Activated CD8-positive, alpha-beta memory T cell treated with anti-CD3 and anti-CD28 coated beads, Interleukin-2, amount 50 U/mL, for 24 hours (primary cell): ENCODE data around the gene SLC6A19.

Experiments
- DNase-seq: peaks from one replicate; pipeline ENCODE4 v3.0.0-alpha.2; 2020; ENCODE audit errors: extremely low read depth

Gene SLC6A19

GRCh38 chr5:1209896-1210776 lies 8.7 kb downstream of the SLC6A19 start:
- DNase-seq, result no peak

DNA sequence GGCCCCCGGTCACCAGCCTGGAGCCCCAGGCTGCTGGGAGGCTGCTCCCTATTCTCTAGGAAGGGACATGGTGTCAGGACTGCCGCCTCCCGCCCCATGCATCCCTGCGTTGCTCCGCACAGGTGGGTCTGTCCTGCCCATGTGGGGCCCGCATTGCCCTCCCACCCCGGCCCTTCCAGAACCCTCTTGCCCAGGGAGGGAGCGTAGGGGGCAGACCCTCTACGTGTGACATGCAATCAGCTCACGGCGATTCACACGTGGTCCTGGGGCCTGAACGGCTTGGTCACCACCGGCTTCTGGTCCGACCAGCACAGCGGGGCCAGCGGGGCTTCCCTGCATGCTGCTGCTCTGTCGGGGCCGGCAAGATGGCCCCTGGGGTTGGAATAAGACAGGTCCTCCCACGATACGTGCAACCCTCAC lies 9.4 kb downstream of the SLC6A19 start:
- DNase-seq, result no peak

- no peak for DNase-seq
These were observed 10.3 kb downstream of the SLC6A19 start for GRCh38 chr5:1211701-1212100.

- no peak for DNase-seq
These were observed 10.9 kb downstream of the SLC6A19 start for GRCh38 chr5:1212271-1212670.

DNA sequence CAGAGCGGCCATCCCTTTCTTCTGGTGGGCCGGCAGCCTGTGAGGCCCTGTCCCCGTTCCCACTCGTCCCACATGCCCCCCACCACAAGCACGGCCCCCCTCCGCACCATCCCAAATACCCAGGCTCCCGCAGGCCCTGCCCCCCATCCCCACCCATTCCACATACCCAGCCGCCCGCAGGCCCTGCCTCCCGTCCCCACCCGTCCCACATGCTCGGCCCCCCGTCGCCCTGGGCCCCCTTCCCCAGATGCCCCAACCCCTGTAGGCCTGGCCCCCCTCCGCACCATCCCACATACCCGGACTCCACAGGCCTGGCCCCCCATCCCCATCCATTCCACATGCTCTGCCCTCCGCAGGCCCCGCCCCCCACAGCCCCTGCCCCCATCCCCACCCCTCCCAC lies 11.5 kb downstream of the SLC6A19 start:
- no peak for DNase-seq

DNA sequence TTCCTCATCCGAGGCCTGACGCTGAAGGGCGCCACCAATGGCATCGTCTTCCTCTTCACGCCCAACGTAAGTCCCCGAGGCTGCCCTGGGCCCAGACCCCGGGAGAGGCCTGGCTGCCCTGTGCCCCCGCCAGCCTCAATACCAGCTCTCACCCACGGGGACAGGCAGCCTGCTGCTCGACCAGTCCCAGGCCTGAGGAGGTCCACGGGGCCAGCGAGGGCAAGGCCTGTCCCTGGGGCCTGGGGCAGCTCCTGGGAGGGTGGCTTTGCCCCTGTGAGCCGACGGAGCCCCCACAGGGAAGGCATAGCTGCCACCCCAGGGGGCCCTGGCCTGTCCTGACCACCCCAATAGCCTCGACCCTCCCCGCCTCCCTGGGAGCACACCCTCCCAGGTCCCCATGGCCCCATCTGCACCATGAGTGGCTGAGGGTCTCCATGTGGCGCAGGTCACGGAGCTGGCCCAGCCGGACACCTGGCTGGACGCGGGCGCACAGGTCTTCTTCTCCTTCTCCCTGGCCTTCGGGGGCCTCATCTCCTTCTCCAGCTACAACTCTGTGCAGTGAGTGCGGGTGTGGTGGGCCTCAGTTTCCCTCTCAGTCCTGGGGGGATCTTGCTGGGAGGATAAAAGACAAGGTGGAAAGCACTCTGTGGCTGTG lies 12.2 kb downstream of the SLC6A19 start:
- DNase-seq, result no peak

- DNase-seq, result no peak
These were observed 13.0 kb downstream of the SLC6A19 start for GRCh38 chr5:1214163-1214935.

GRCh38 chr5:1214936-1215220 lies 13.5 kb downstream of the SLC6A19 start:
- no peak for DNase-seq

DNA sequence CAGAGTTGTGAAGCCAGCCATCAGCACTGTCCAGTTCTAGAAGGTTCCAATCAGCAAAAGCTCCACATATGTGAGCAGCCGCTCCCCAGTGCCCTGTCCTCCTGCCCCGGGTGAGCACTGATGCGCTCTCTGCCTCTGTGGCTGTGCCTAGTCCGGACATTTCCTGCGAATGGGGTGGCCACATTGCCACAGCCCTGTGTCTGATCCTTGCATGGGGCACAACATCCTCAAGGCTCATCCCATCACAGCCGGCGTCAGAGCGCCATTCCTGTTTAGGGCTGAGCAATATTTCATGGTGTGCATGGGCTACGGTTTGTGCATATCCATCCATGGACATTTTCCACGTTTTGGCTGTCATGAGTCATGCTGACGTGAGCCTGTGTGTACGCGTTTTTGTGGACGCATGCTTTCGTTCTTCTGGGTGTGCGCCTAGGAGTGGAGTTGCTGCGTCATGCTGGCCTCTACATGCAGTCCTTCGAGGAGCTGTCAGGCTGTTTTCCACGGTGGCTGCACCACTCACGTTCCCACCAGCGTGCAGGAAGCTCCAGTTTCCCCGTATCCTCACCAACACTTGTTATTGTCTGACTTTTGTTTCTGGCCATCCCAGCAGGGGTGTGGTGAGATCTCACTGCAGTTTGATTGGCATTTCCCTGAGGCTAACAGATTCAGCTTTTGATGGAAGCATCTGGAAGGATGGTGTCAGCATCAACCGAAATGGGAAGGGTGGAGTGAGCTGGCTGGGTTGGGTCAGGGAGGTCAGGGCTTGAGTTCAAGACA lies 14.1 kb downstream of the SLC6A19 start:
- no peak for DNase-seq

DNA sequence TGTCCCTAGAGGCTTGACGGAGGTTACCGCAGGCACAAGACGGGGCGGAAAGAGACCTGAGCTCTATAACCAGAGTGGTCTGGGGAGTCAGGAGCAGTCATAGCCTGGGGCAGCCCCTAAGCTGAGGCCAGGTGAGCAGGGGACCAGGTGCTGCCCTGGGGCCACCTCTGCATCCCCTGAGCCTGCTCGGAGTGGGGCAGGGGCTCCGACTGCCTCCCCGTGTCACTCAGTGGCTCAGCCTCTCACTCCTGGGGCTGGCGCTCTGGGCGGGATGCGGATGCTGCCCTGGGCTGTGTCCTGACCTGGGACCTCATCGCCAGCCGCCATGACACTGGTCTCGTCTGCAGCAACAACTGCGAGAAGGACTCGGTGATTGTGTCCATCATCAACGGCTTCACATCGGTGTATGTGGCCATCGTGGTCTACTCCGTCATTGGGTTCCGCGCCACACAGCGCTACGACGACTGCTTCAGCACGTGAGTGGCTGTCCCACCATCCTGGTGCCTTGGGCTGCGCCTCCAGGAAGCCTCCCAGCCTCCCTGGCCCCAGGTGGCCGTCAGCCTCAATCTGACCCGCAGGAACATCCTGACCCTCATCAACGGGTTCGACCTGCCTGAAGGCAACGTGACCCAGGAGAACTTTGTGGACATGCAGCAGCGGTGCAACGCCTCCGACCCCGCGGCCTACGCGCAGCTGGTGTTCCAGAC lies 15.0 kb downstream of the SLC6A19 start:
- DNase-seq, result no peak

DNA sequence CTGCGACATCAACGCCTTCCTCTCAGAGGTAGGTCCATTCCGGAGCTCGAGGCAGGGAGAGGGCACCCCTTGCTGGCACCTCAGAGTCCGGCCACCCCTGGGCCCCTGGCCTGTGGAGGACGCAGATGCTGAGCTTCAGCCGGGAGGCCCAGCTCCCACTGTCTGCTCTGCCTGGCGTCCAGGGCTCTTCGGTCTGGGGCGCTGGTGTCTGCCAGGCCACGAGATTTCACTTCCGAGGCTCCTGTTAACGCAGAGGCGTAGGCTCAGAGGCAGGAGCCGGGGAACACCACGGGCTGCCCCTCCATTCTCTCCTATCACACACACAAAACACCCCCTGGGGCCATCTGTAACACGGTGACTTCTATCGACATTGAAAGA lies 15.5 kb downstream of the SLC6A19 start:
- no peak for DNase-seq

GRCh38 chr5:1217596-1218206 lies 16.3 kb downstream of the SLC6A19 start:
- DNase-seq, result no peak

- DNase-seq, result no peak
These were observed 17.1 kb downstream of the SLC6A19 start for GRCh38 chr5:1218351-1219080.

DNA sequence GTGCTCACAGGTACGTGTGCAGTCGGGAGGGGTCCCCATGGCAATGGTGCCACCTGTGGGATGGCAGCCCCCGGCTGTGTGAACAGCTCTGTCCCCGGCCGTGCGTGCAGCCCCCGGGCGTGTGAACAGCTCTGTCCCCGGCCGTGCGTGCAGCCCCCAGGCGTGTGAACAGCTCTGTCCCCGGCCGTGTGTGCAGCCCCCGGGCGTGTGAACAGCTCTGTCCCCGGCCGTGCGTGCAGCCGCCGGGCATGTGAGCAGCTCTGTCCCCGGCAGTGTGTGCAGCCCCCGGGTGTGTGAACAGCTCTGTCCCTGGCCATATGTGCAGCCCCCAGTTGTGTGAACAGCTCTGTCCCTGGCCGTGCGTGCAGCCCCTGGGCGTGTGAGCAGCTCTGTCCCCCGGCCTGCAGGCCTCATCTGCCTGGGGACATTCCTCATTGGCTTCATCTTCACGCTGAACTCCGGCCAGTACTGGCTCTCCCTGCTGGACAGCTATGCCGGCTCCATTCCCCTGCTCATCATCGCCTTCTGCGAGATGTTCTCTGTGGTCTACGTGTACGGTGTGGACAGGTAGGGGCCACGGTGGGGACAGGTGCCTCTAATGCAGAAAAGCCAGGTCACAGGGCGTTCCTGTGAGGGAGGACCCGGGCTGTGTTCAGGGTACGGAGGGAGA lies 17.8 kb downstream of the SLC6A19 start:
- DNase-seq, result no peak

- no peak for DNase-seq
These were observed 18.3 kb downstream of the SLC6A19 start for GRCh38 chr5:1219768-1220100.

DNA sequence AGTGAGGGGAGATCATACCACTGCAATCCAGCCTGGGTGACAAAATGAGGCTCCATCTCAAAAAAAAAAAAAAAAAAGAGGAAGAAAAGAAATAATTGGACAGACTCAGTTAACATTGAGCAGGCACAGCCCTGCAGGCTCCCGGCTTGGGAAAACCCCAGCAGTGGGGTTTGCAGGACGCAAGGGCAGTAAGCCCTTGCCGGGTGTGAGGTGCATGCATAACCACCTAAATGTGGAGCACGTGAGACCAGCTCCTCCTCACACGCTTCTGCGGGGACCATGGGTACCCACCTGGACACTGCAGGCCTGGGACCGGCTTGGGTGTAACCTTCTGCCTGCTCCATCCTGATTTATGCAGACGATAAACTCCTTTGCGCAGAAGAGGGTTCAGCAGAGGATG lies 19.0 kb downstream of the SLC6A19 start:
- DNase-seq, result no peak

DNA sequence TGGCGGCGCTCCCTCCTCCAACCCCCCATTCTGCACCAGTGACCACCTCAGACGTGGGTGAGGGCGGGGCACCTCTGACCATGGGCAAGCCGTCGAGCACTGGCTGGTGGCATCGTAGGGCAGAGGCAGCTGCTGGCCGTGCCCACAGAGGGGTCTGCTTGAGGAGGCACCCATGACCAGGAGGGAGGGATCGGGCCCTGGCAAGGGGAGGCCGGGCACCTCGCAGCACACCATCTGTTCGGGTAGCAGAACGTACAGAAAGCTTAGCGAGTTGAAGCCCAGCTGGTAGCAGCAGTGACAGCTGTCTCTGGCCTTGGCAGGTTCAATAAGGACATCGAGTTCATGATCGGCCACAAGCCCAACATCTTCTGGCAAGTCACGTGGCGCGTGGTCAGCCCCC lies 19.4 kb downstream of the SLC6A19 start:
- DNase-seq, result no peak

- DNase-seq, result no peak
These were observed 20.3 kb downstream of the SLC6A19 start for GRCh38 chr5:1221721-1222120.

- DNase-seq, result no peak
These were observed 20.8 kb downstream of the SLC6A19 start for GRCh38 chr5:1222147-1222546.
